NOMO-1 (cell line): ENCODE results near the gene FCHSD2.
A peak's percentile ranks its signal among the peaks of the same experiment; 100 is the strongest.

ENCODE experiments used
- DNase-seq, 2 experiments: peaks; one replicate each; lab custom pipeline; 2025; ENCODE audit not compliant: unreplicated experiment in 2 of 2; lab: John Stamatoyannopoulos, UW

FCHSD2 gene

DNA sequence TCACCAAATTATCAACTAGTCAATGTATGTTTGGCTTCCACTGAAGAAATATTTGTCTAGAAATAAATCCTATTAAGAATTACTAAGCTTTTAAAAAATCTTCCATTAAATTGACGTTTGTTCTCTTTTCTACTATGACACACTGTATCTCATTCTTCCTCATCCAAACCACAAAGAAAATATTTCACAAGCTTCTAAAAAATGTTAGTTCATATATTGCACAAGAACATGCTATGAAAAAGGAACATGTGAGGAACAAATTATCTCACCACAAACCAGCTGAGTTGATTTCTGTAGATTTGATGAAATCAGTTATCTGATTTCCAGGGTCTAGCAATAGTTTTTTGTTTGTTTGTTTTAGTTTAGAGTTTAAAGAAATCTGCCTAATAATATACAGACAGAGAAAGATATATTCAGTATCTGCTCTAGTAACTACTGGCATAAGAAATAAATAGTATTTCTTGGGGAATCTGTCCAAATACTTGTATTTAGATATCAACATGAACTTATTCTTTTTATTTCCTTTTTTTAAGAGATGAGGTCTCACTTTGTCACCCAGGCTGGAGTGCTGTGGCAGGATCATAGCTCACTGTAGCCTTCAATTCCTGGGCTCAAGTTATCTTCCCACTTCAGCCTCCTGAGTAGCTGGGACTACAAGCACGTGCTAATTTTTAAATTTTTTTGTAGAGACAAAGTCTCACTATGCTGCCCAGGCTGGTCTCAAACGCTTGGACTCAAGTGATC, 166.2 kb downstream of the FCHSD2 start:
- DNase-seq = peak; percentile 77 to 98

GRCh38 chr11:72974487-72975205, 167.5 kb downstream of the FCHSD2 start:
- no peak for DNase-seq

DNA sequence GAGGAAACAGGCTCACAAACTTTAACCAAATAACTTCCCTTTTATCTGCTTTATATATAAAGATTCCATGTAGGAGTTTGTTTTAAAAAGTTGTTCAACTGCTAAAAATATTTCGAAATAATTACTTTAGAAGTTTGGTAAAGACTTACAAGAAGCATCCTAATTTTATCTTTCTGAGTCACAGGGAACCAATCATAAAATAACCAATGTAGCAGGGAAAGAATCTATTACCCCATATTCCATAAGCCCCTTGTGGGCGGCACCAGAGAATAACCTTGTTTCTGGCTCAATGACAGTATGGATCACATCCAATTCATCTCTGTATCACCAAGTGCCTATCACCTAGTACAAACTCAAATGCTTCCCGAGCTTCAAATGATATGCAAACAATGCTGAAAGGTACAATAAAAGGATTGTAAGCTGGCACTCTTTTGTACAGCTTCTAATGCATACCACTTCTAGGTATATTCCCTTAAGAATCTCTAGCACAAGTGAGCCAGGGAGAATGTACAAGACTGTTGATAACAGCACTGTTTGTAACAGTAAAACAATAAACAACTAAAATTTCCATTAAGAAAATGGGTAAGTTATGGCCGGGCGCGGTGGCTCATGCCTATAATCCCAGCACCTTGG, 169.5 kb downstream of the FCHSD2 start:
- peak in 1 of 2 experiments; percentile 36 for DNase-seq

GRCh38 chr11:72971192-72971967, 170.7 kb downstream of the FCHSD2 start:
- no peak for DNase-seq

GRCh38 chr11:72970557-72971118, 171.5 kb downstream of the FCHSD2 start:
- DNase-seq = no peak

GRCh38 chr11:72969894-72970335, 172.2 kb downstream of the FCHSD2 start:
- peak in 1 of 2 experiments; percentile 57 for DNase-seq

- DNase-seq = no peak
These were observed 173.7 kb downstream of the FCHSD2 start for GRCh38 chr11:72968390-72968789.

DNA sequence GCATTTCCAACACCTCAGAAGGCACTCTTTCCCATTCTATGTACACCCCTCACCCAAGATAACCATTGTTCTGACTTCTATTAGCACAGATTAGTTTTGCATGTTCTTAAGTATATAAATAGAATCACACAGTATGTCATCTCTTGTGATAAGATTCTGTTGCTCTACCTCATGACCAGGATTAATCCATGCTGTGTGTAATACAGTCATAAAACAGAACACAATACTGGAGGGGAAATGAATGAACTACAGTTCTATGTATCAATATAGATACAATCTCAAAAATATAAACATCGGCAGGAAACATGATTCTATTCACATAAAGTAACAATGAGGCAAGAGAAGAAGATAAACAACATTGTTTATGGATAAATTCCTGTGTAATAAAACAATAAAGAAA, 176.4 kb downstream of the FCHSD2 start:
- DNase-seq = no peak

GRCh38 chr11:72962717-72963116, 179.4 kb downstream of the FCHSD2 start:
- no peak for DNase-seq

DNA sequence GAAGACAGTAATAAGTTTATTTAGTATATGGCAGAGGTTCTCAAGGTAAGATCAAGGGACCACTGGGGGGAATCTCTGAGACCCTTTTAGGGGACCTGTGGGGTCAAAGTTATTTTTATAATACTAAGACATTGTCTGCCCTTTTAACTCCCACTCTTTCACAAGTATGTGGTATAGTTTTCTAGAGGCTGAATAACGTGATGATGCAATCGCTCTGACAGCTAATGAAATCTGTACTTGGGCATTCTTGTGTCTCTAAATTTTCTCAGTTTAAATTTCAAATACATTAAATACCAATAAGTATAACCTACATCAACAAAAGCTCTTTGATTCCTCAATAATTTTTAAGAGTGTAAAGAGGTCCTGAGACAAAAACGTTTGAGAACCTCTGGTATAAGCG, 180.0 kb downstream of the FCHSD2 start:
- DNase-seq = peak; percentile 52 to 77

DNA sequence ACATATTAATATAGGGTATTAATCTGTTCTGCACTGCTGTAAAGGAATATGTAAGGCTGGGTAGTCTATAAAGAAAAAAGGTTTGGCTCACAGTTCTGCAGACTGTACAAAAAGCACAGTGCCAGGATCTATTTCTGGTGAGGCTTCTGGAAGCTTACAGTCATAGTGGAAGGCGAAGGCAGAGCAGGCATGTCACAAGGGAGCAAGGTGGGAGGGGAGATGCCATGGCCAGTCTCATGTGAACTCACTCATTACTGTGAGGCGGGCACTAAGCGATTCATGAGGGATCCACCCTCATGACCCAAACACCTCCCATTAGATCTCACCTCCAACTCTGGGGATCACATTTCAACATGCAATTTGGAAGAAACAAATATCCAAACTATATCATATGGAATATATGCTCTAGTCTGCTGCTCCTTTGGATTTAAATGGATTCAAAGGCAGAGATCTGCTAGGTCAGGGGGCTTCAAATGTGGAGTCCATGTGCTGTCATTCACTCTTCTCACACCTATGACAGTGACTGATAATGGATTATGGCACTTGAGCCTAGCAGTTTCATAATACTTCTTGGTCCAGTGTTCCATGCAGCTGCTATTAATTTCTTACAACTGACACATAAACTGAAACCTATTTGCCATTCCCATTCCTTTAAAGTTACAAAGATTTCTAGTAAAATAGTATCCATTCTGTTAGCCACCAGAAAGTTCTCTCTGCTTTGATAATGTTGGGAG, 182.0 kb downstream of the FCHSD2 start:
- DNase-seq = no peak

DNA sequence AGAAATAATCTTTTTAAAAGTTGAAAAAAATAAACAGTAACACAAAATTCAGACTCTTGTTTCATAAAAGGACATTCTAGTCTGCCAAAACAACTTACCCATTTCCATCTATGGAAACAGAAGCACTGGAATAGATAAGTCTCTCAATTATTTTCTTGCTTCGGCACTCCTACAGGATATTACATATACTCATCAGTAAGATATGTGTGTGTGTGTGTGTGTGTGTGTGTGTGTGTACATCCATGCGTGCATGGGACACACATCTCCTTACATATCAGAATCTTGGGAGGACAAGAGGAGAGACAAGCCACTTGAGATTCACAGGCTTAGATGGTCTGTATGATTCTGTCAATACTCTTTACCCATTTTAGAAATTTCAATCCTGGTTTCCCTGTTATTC, 183.3 kb downstream of the FCHSD2 start:
- no peak for DNase-seq

GRCh38 chr11:72955466-72955865, 186.7 kb downstream of the FCHSD2 start:
- DNase-seq = no peak

GRCh38 chr11:72954860-72955259, 187.3 kb downstream of the FCHSD2 start:
- DNase-seq = no peak

GRCh38 chr11:72953637-72954036, 188.5 kb downstream of the FCHSD2 start:
- DNase-seq = no peak

- DNase-seq = no peak
These were observed 190.2 kb downstream of the FCHSD2 start for GRCh38 chr11:72951888-72952287.

GRCh38 chr11:72951193-72951592, 190.9 kb downstream of the FCHSD2 start:
- DNase-seq = peak in 1 of 2 experiments; percentile 19

GRCh38 chr11:72950685-72951084, 191.4 kb downstream of the FCHSD2 start:
- no peak for DNase-seq

- DNase-seq = no peak
These were observed 194.9 kb downstream of the FCHSD2 start for GRCh38 chr11:72947229-72947628.

DNA sequence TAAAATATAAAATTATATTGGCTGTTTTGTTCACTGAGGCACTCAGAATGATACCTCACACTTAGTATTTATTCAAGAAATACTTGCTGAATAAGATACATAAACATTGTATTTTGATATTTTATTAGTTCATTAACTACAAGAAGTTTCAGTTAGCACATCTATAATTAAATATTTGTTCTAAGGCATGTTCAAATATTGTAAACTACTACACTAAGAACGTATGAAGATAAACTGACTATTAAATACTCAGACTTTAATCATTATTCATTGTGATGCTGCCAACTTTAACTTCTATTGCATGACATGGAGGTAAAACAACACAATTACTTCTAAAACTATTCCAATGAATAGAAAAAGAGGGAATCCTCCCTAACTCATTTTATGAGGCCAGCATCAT, 198.5 kb downstream of the FCHSD2 start:
- DNase-seq = no peak
